SK-N-SH (cell line): ENCODE measurements around the gene FBXO47.

ENCODE experiments used
- CHD2 ChIP-seq: fragments of 150-350 bp; IDR thresholded peaks from 2 replicates; pipeline ENCODE4 v1.6.1; 2018; ENCODE audit warnings: low read length; ENCODE audit not compliant: partially characterized antibody
- CTCF ChIP-seq: fragments of 200-600 bp; sonication (generic); IDR thresholded peaks from 2 replicates; pipeline ENCODE4 v1.6.1; 2017; ENCODE audit warnings: antibody characterized with exemption, mild to moderate bottlenecking, moderate library complexity
- GABPA ChIP-seq: IDR thresholded peaks from 2 replicates; pipeline ENCODE4 v1.4.0; 2012; ENCODE audit warnings: low read depth, mild to moderate bottlenecking
- MAX ChIP-seq: IDR thresholded peaks from 2 replicates; pipeline ENCODE4 v1.4.0; 2012; ENCODE audit warnings: low read depth
- POLR2AphosphoS5 ChIP-seq: IDR thresholded peaks from 2 replicates; pipeline ENCODE4 v1.6.1; 2012; ENCODE audit warnings: low read depth, low read length
- RFX5 ChIP-seq: IDR thresholded peaks from 2 replicates; pipeline ENCODE4 v1.6.1; 2012; ENCODE audit warnings: mild to moderate bottlenecking, improper control_type of control experiment, low read length
- SMC3 ChIP-seq: IDR thresholded peaks from 2 replicates; pipeline ENCODE4 v1.6.1; 2012; ENCODE audit warnings: low read depth, low read length, improper control_type of control experiment
- TAF1 ChIP-seq: IDR thresholded peaks from 2 replicates; pipeline ENCODE4 v1.6.1; 2012; ENCODE audit warnings: low read depth, mild to moderate bottlenecking, low read length, moderate library complexity, borderline replicate concordance
- YY1 ChIP-seq: IDR thresholded peaks from 2 replicates; pipeline ENCODE4 v1.4.0; 2012; ENCODE audit warnings: low read depth, mild to moderate bottlenecking

DNA sequence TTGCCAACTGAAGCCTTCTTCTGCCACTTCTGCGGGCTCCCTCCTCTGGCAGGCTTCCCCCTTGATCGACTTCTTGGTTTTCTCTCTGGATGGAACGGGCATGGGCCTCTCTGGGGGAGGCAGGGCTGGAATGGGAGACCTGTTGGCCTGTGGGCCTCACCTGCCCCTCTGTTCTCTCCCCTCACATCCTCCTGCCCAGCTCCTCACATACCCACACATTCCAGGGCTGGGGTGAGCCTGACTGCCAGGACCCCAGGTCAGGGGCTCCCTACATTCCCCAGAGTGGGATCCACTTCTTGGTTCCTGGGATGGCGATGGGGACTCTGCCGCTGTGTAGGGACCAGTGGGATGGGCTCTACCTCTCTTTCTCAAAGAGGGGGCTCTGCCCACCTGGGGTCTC lies 48.3 kb downstream of the FBXO47 start:
- TF ChIP-seq TAF1, result no peak
- no peak for TF ChIP-seq CTCF
- no peak for TF ChIP-seq MAX
- TF ChIP-seq GABPA, result no peak
- no peak for TF ChIP-seq YY1
- no peak for TF ChIP-seq RFX5
- TF ChIP-seq POLR2AphosphoS5, result no peak
- TF ChIP-seq CHD2, result no peak
- TF ChIP-seq SMC3, result no peak
